Measurements from ENCODE around the gene SPINK9. TPM values are rescaled to one million over a fixed set of nuclear protein-coding genes. Genes with fewer than 3 reads are reported as not detected.

SPINK9 gene
- polyA plus RNA-seq, 1 experiment = not detected

GRCh38 chr5:148379340-148379739, 44.0 kb downstream of the SPINK9 start:
- H3K4me3 ChIP-seq (ENCODE audit: low read depth, low read length) = no peak overlapping the region
- H3K36me3 ChIP-seq (ENCODE audit: control insufficient read depth, insufficient read depth, low read length) = no peaks in the 10 kb centered on the region
- POLR2A ChIA-PET = no interaction called here
- no peak for DNase-seq (ENCODE audit: low read depth)
- TF ChIP-seq CTCF (IDR thresholded peaks at IDR 0.05; ENCODE audit: insufficient read depth, low read depth, low read length) = no peak
- H3K27me3 ChIP-seq (ENCODE audit: control insufficient read depth, insufficient read depth, low read length) = no peaks in the 10 kb centered on the region
- CTCF ChIA-PET = no interaction called here

DNA sequence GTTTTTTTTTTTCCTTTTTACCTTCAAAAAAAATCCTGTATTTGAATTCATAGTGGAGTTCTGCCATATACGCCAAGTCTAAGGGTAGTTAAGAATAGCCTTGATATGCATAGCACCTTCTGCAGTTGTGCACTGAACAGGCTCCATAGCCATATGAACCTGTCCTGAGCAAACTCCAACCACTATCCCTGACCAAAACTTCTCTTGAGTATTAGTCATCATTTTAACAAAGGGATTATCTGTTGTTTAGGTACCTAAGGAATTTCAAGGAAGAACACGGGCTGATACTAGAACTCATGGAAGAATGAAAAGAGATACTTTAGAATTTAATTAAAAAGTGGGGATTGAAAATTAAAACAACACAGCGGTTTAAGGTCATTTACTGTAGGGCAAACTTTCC, 46.5 kb downstream of the SPINK9 start:
- POLR2A ChIA-PET = no interaction called here
- Histone ChIP-seq H3K36me3 (ENCODE audit: control insufficient read depth, insufficient read depth, low read length) (no peaks in the 10 kb centered on the region), H3K4me3 (ENCODE audit: low read depth, low read length) (no peak overlapping the region), H3K27me3 (ENCODE audit: control insufficient read depth, insufficient read depth, low read length) (no peaks in the 10 kb centered on the region)
- no peak for TF ChIP-seq CTCF (IDR thresholded peaks at IDR 0.05; ENCODE audit: insufficient read depth, low read depth, low read length)
- CTCF ChIA-PET = interaction anchor here (0.7 kb wide), 1 partner anchor 23 kb away, joined by 4 read pairs; no protein-coding TSS in a partner anchor
- DNase-seq (ENCODE audit: low read depth) = no peak

GRCh38 chr5:148382961-148383360, 47.6 kb downstream of the SPINK9 start:
- Histone ChIP-seq H3K4me3 (ENCODE audit: low read depth, low read length) (peak overlapping the region; percentile 71), H3K27me3 (ENCODE audit: control insufficient read depth, insufficient read depth, low read length) (no peaks in the 10 kb centered on the region), H3K36me3 (ENCODE audit: control insufficient read depth, insufficient read depth, low read length) (no peaks in the 10 kb centered on the region)
- ChIA-PET CTCF (no interaction called here), POLR2A (no interaction called here)
- no peak for DNase-seq (ENCODE audit: low read depth)
- no peak for TF ChIP-seq CTCF (IDR thresholded peaks at IDR 0.05; ENCODE audit: insufficient read depth, low read depth, low read length)

DNA sequence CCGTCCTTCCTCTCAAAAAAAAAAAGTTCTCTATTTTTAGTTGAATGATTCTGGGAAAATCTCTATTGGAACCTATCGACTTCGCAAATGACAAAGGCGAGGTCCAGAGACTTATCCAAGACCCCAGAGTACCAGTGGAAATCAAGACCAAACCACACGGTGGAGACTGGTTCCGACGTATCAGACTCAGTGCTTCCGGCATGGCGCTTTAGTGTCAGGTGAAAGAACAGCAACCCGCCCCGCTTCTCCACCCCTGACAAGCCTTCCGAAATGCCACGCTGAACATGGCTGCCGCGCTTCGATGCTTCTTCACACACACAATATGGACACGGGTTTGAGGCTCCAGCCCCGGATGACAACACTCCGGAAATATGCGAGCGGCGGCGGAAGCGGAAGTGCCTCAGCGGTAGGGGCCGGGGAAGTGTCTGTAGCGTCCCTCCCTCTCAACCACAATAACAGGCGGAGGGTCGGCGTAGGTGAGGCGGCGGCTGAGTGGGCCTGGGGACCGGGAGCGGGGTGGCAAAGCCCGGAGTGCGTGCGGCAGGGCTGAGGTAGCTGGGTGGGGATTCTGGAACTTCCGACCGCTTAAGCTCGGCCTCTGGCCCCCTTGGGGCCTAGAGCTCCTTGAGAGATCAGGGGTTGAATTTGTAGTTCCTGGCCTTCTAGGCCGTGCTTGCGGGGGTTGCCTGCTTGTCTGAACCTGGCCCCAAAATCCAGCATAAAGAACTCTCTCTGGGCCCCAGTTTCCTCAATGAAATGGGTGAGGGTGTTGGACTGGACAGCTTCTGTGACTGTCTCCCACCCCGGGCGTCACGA, 48.4 kb downstream of the SPINK9 start, which contains the start of gene FBXO38:
Gene FBXO38, plus strand, starts transcription at position 395 of the 816 bp plus-strand sequence. CDS start 10,819 bp downstream, outside the sequence.
- Histone ChIP-seq H3K36me3 (ENCODE audit: control insufficient read depth, insufficient read depth, low read length) (no peaks in the 10 kb centered on the region), H3K4me3 (ENCODE audit: low read depth, low read length) (peak within 1 kb of the TSS; percentile 71), H3K27me3 (ENCODE audit: control insufficient read depth, insufficient read depth, low read length) (no peaks in the 10 kb centered on the region)
- POLR2A ChIA-PET = no interaction called here
- TF ChIP-seq CTCF (IDR thresholded peaks at IDR 0.05; ENCODE audit: insufficient read depth, low read depth, low read length) = no peak
- peak; percentile 84 for DNase-seq (ENCODE audit: low read depth)
- CTCF ChIA-PET = interaction anchor here (1.0 to 1.2 kb wide), 2 partner anchors 8 to 101 kb away, joined by 3 read pairs; no protein-coding TSS in a partner anchor

DNA sequence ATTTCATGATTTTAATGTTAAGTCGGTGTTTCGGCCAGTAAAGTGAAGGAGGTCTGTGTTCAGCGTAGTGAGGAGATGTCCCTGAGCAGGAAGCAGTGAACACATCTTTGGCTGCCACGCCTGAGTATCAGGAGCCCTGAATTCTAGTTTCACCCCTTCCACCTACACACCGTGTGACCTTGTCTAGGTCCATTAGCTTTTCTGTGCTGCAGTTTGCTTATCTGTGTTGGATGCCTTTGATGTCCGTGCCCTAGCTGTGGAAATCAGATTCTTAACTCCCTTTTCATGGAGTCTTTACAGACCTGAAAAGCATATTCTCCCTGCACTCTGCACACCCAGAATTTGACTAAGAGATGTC, 49.0 kb downstream of the SPINK9 start:
- peak overlapping the region; percentile 71 for H3K4me3 ChIP-seq (ENCODE audit: low read depth, low read length)
- POLR2A ChIA-PET = no interaction called here
- peaks cover 1% of the 10 kb centered on the region; the same call in 1 of the 2 replicates for H3K36me3 ChIP-seq (ENCODE audit: control insufficient read depth, insufficient read depth, low read length)
- DNase-seq (ENCODE audit: low read depth) = no peak
- no peak for TF ChIP-seq CTCF (IDR thresholded peaks at IDR 0.05; ENCODE audit: insufficient read depth, low read depth, low read length)
- no peaks in the 10 kb centered on the region for H3K27me3 ChIP-seq (ENCODE audit: control insufficient read depth, insufficient read depth, low read length)
- CTCF ChIA-PET = interaction anchor here (1.0 to 1.2 kb wide), 2 partner anchors 9 to 100 kb away, joined by 3 read pairs; no protein-coding TSS in a partner anchor
